B cell (primary cell): Measurements from ENCODE around the gene SARM1. TPM values are rescaled to one million over a fixed set of nuclear protein-coding genes. Genes with fewer than 3 reads are reported as not detected.

Experiments used
- ATAC-seq: fragments of 200-7000 bp; cut with Tn5 transposase; one replicate; pipeline ENCODE4 v1.10.0; 2021; ENCODE audit warnings: low read depth, mild to moderate bottlenecking, moderate number of reproducible peaks, moderate library complexity
- CTCF ChIA-PET: fragments of 350-600 bp; sonication (Branson Sonifier 250); formaldehyde crosslinking; loops from one replicate; lab custom pipeline; 2021; ENCODE audit warnings: antibody characterized with exemption, inconsistent platforms; lab: Charles Lee
- POLR2A ChIA-PET: fragments of 350-600 bp; sonication (Branson Sonifier 250); formaldehyde crosslinking; loops from one replicate; lab custom pipeline; 2021; ENCODE audit warnings: antibody characterized with exemption; lab: Charles Lee
- DNase-seq: peaks from one replicate; pipeline ENCODE4 v3.0.0; 2013
- H2AFZ ChIP-seq: 2 replicates; pipeline ENCODE4 v1.6.1; 2012; ENCODE audit warnings: mild to moderate bottlenecking, low read depth, low read length; ENCODE audit not compliant: insufficient read depth, poor library complexity, severe bottlenecking
- H3K27ac ChIP-seq, 2 donors: 1 replicate in 1 of 2; 2 replicates in 1 of 2; pipeline ENCODE4 v1.5.1; 2012 to 2013; ENCODE audit warnings: low read length in 2 of 2, mild to moderate bottlenecking in 2 of 2, moderate library complexity in 1 of 2
- H3K27me3 ChIP-seq, 4 experiments: fragments of 200-600 bp in 1 of 4; sonication (generic) in 1 of 4; replicated peaks in 1 of 4; 1 replicate in 2 of 4; 2 replicates in 2 of 4; pipeline versions ENCODE4 v1.6.1 to v1.7.0; 2013 to 2016; ENCODE audit warnings: low read length in 3 of 4, mild to moderate bottlenecking in 2 of 4, mixed read lengths in 1 of 4, moderate library complexity in 1 of 4; ENCODE audit not compliant: insufficient read depth in 4 of 4, control insufficient read depth in 3 of 4; ENCODE audit errors: control extremely low read depth in 1 of 4
- H3K36me3 ChIP-seq, 2 experiments: replicated peaks in 1 of 2; 1 replicate in 1 of 2; 2 replicates in 1 of 2; pipeline versions ENCODE4 v1.6.1 to v1.7.1; 2013; ENCODE audit warnings: low read length in 1 of 2; ENCODE audit not compliant: insufficient read depth in 2 of 2, control insufficient read depth in 1 of 2; ENCODE audit errors: control extremely low read depth in 1 of 2, extremely low read depth in 1 of 2
- H3K4me1 ChIP-seq, 2 donors: fragments of 200-600 bp in 1 of 2; sonication (generic) in 1 of 2; 1 replicate in 1 of 2; 2 replicates in 1 of 2; pipeline versions ENCODE4 v1.5.1 to v1.6.1; 2013 to 2017; ENCODE audit warnings: low read length in 2 of 2; ENCODE audit not compliant: control insufficient read depth in 2 of 2, insufficient read depth in 2 of 2
- H3K4me2 ChIP-seq: replicated peaks from 2 replicates; pipeline ENCODE3; 2012; ENCODE audit warnings: mild to moderate bottlenecking, low read depth, low read length; ENCODE audit not compliant: poor library complexity, severe bottlenecking
- H3K4me3 ChIP-seq, 5 experiments: fragments of 200-600 bp in 1 of 5; sonication (generic) in 1 of 5; 1 replicate in 3 of 5; 2 replicates in 2 of 5; pipeline versions ENCODE4 v1.5.1 to v1.7.0; 2011 to 2016; ENCODE audit warnings: low read length in 4 of 5, mild to moderate bottlenecking in 4 of 5, low read depth in 2 of 5, control low read depth in 1 of 5, moderate library complexity in 1 of 5; ENCODE audit not compliant: insufficient read depth in 1 of 5; ENCODE audit errors: control extremely low read depth in 1 of 5, extremely low read depth in 1 of 5
- H3K79me2 ChIP-seq: fragments of 200-600 bp; sonication (generic); one replicate; pipeline ENCODE4 v1.6.0; 2016; ENCODE audit warnings: low read length; ENCODE audit not compliant: control insufficient read depth, insufficient read depth
- H3K9ac ChIP-seq: fragments of 200-600 bp; sonication (generic); 2 replicates; pipeline ENCODE4 v1.6.1; 2017; ENCODE audit warnings: mild to moderate bottlenecking, low read length, moderate library complexity
- H3K9me3 ChIP-seq, 3 donors: one replicate each; pipeline versions ENCODE4 v1.6.1 to v1.7.1; 2013; ENCODE audit warnings: low read length in 2 of 3; ENCODE audit not compliant: control insufficient read depth in 2 of 3, insufficient read depth in 1 of 3; ENCODE audit errors: control extremely low read depth in 1 of 3
- H4K20me1 ChIP-seq: 2 replicates; pipeline ENCODE4 v1.6.0; 2012; ENCODE audit warnings: mild to moderate bottlenecking, low read length; ENCODE audit not compliant: insufficient read depth, control insufficient read depth, poor library complexity, severe bottlenecking
- H3K27ac Mint-ChIP-seq: one replicate; pipeline ENCODE4 v1.8.0; 2021; ENCODE audit warnings: mixed read lengths
- H3K27me3 Mint-ChIP-seq: one replicate; pipeline ENCODE4 v1.8.0; 2021; ENCODE audit warnings: mixed read lengths
- H3K4me1 Mint-ChIP-seq: one replicate; pipeline ENCODE4 v1.8.0; 2021; ENCODE audit warnings: mixed read lengths
- H3K4me3 Mint-ChIP-seq: one replicate; pipeline ENCODE4 v1.8.0; 2021; ENCODE audit warnings: mixed read lengths
- H3K9me3 Mint-ChIP-seq: one replicate; pipeline ENCODE4 v1.8.0; 2022; ENCODE audit warnings: mixed read lengths; ENCODE audit not compliant: insufficient read depth
- CTCF ChIP-seq: fragments of 200-600 bp; IDR thresholded peaks from one replicate; pipeline ENCODE4 v1.8.0; 2022; ENCODE audit warnings: antibody characterized with exemption, mild to moderate bottlenecking
- EZH2 ChIP-seq: IDR thresholded peaks from 2 replicates; pipeline ENCODE4 v1.6.1; 2012; ENCODE audit warnings: borderline replicate concordance, low read depth, mild to moderate bottlenecking, moderate library complexity, low read length; ENCODE audit not compliant: insufficient read depth, poor library complexity, severe bottlenecking
- WGBS: methylation state at CpG from one replicate; pipeline ENCODE4 v1.1.5; 2013; ENCODE audit warnings: missing lambda C conversion rate; ENCODE audit not compliant: insufficient coverage; 5-methylcytosine and 5-hydroxymethylcytosine counted together
- intact Hi-C: fragments of 100-400 bp; cut with micrococcal nuclease; formaldehyde crosslinking; loops from one replicate; pipeline ENCODE4 v1.10.0; 2022
- polyA plus RNA-seq: library from polyadenylated mRNA; depleted of rRNA; stranded (reverse); fragments of >200 nt; gene quantifications from 2 replicates; pipeline ENCODE4 v1.2.3, GENCODE V29; 2012
- total RNA-seq, 2 donors: library from RNA; stranded (reverse); fragments of 120-200 nt in 1 of 2; gene quantifications; 1 replicate in 1 of 2; 2 replicates in 1 of 2; pipeline versions ENCODE4 v1.2.3 to v1.2.4, GENCODE V29; 2013 to 2022

The SARM1 gene
- total and polyA plus RNA-seq, 2 donors (not counting 1 experiment from before 2014, with no cell fraction given): 22.5 to 32.8 TPM

DNA sequence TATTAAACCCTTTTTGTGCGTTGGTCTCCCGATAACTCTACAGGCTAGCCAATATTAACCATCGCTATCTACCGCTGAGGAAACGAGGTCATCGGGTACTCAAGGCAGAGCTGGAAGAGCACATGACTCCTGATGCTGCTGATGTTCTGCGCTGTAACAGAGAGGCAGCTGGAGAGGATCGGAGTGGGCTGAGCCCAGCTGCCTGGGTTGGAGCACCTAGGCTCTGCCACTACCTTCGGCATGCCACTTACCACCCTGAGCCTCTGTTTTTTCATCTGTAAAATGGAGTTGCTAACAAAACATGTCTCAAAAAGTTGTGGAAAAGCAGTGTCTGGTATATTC is 35.0 kb downstream of the SARM1 start:
- peak overlapping the region; percentile 90 for H2AFZ ChIP-seq
- H3K9ac ChIP-seq: peak overlapping the region; percentile 76
- ChIA-PET POLR2A (no interaction called here), CTCF (interaction anchor here (0.6 to 2.1 kb wide), 3 partner anchors 8 to 364 kb away, joined by 3 to 12 read pairs (median 3); no protein-coding TSS in a partner anchor)
- no peaks in the 10 kb centered on the region for H4K20me1 ChIP-seq
- no peaks in the 10 kb centered on the region for H3K79me2 ChIP-seq
- Mint-ChIP-seq H3K27ac (peak overlapping the region; percentile 81), H3K27me3 (peaks cover 7% of the 10 kb centered on the region), H3K4me1 (peaks cover 10% of the 10 kb centered on the region), H3K4me3 (peak overlapping the region; percentile 90), H3K9me3 (no peaks in the 10 kb centered on the region)
- H3K9me3 ChIP-seq: peaks cover 0 to 4% (median 0%) of the 10 kb centered on the region in 3 donors
- DNase-seq: no peak
- intact Hi-C loops: loop anchor here (5.0 kb wide), 1 partner anchor 34 kb away; the partner anchor contains the start of genes SARM1 and VTN
- TF ChIP-seq EZH2 (no peak), CTCF (no peak)
- WGBS: 30% methylated on average over 8 of the region's 9 CpGs
- no peaks in the 10 kb centered on the region for H3K27me3 ChIP-seq
- H3K36me3 ChIP-seq: no peaks in the 10 kb centered on the region
- H3K4me1 ChIP-seq: peaks cover 8 to 12% of the 10 kb centered on the region in 2 donors
- ATAC-seq: no peak
- H3K4me3 ChIP-seq: peak overlapping the region in 4 of 5 experiments; percentile 58 to 91 (median 75)
- H3K27ac ChIP-seq: no peak overlapping the region
- H3K4me2 ChIP-seq: peak overlapping the region; percentile 97

- TF ChIP-seq CTCF (no peak), EZH2 (no peak)
- H4K20me1 ChIP-seq: no peaks in the 10 kb centered on the region
- intact Hi-C loops: loop anchor here (5.0 kb wide), 1 partner anchor 35 kb away; the partner anchor contains the start of genes SARM1 and VTN
These were observed 35.9 kb downstream of the SARM1 start for GRCh38 chr17:28407130-28407973.

More at GRCh38 chr17:28407130-28407973, 35.9 kb downstream of the SARM1 start:
- CTCF ChIA-PET: interaction anchor here (2.1 kb wide), 1 partner anchor 9 kb away, joined by 12 read pairs; no protein-coding TSS in a partner anchor
- no peaks in the 10 kb centered on the region for H3K27me3 ChIP-seq
- Mint-ChIP-seq H3K27me3 (peaks cover 7% of the 10 kb centered on the region), H3K27ac (no peak overlapping the region), H3K4me3 (peak overlapping the region; percentile 3), H3K4me1 (peaks cover 10% of the 10 kb centered on the region), H3K9me3 (no peaks in the 10 kb centered on the region)
- no peak overlapping the region for H3K4me3 ChIP-seq
- H3K79me2 ChIP-seq: no peaks in the 10 kb centered on the region
- POLR2A ChIA-PET: no interaction called here
- peaks cover 0 to 4% (median 0%) of the 10 kb centered on the region in 3 donors for H3K9me3 ChIP-seq
- no peak overlapping the region for H2AFZ ChIP-seq
- no peak overlapping the region for H3K27ac ChIP-seq
- H3K4me2 ChIP-seq: no peak overlapping the region
- DNase-seq (no peak), ATAC-seq (no peak)
- H3K4me1 ChIP-seq: peaks cover 8 to 12% of the 10 kb centered on the region in 2 donors
- no peaks in the 10 kb centered on the region for H3K36me3 ChIP-seq
- WGBS: no CpG with 5 or more reads among the region's 5 CpGs
- no peak overlapping the region for H3K9ac ChIP-seq
